ENCODE measurements around the gene NFATC1.

The NFATC1 gene

GRCh38 chr18:79459946-79460480 is 64.3 kb downstream of the NFATC1 start:
- H3K4me1 ChIP-seq (ENCODE audit: low read length), result peaks cover 27% of the 10 kb centered on the region
- peak overlapping the region; percentile 79 for H3K4me2 ChIP-seq (ENCODE audit: low read length)
- H3K9ac ChIP-seq (ENCODE audit: low read length), result peak overlapping the region; percentile 52
- peaks cover 52% of the 10 kb centered on the region for H3K36me3 ChIP-seq (replicated peaks; ENCODE audit: low read depth, low read length)
- H2AFZ ChIP-seq (ENCODE audit: low read depth, low read length), result no peak overlapping the region
- H3K27ac ChIP-seq (ENCODE audit: low read length), result peak overlapping the region; percentile 55
- H3K27me3 ChIP-seq (ENCODE audit: low read depth, low read length), result no peaks in the 10 kb centered on the region
- peak overlapping the region; percentile 54 for H3K4me3 ChIP-seq (ENCODE audit: low read length)
- H3K79me2 ChIP-seq (ENCODE audit: low read length), result peaks cover 12% of the 10 kb centered on the region
- H4K20me1 ChIP-seq (ENCODE audit: insufficient read depth, low read length), result no peaks in the 10 kb centered on the region
- no peak for TF ChIP-seq EZH2phosphoT487 (IDR thresholded peaks at IDR 0.05; ENCODE audit: low read depth)
- TF ChIP-seq, protein P1, sequence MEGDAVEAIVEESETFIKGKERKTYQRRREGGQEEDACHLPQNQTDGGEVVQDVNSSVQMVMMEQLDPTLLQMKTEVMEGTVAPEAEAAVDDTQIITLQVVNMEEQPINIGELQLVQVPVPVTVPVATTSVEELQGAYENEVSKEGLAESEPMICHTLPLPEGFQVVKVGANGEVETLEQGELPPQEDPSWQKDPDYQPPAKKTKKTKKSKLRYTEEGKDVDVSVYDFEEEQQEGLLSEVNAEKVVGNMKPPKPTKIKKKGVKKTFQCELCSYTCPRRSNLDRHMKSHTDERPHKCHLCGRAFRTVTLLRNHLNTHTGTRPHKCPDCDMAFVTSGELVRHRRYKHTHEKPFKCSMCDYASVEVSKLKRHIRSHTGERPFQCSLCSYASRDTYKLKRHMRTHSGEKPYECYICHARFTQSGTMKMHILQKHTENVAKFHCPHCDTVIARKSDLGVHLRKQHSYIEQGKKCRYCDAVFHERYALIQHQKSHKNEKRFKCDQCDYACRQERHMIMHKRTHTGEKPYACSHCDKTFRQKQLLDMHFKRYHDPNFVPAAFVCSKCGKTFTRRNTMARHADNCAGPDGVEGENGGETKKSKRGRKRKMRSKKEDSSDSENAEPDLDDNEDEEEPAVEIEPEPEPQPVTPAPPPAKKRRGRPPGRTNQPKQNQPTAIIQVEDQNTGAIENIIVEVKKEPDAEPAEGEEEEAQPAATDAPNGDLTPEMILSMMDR (IDR thresholded peaks at IDR 0.05; ENCODE audit: low read depth, low read length), result no peak
- no peaks in the 10 kb centered on the region for H3K9me3 ChIP-seq (ENCODE audit: insufficient read depth, low read length)

GRCh38 chr18:79460481-79461300 is 65.0 kb downstream of the NFATC1 start:
- no peak overlapping the region for H2AFZ ChIP-seq (ENCODE audit: low read depth, low read length)
- H3K79me2 ChIP-seq (ENCODE audit: low read length), result peaks cover 12% of the 10 kb centered on the region
- no peaks in the 10 kb centered on the region for H4K20me1 ChIP-seq (ENCODE audit: insufficient read depth, low read length)
- peak overlapping the region; percentile 52 for H3K9ac ChIP-seq (ENCODE audit: low read length)
- TF ChIP-seq EZH2phosphoT487 (IDR thresholded peaks at IDR 0.05; ENCODE audit: low read depth), result no peak
- TF ChIP-seq, protein P1 (IDR thresholded peaks at IDR 0.05; ENCODE audit: low read depth, low read length), result peak; percentile 20; the same call in 1 of the 2 replicates
- peaks cover 34% of the 10 kb centered on the region for H3K4me1 ChIP-seq (ENCODE audit: low read length)
- H3K27ac ChIP-seq (ENCODE audit: low read length), result peak overlapping the region; percentile 55
- no peaks in the 10 kb centered on the region for H3K9me3 ChIP-seq (ENCODE audit: insufficient read depth, low read length)
- no peaks in the 10 kb centered on the region for H3K27me3 ChIP-seq (ENCODE audit: low read depth, low read length)
- peaks cover 46% of the 10 kb centered on the region for H3K36me3 ChIP-seq (replicated peaks; ENCODE audit: low read depth, low read length)
- peak overlapping the region; percentile 54 for H3K4me3 ChIP-seq (ENCODE audit: low read length)
- peak overlapping the region; percentile 79 for H3K4me2 ChIP-seq (ENCODE audit: low read length)

GRCh38 chr18:79461627-79462026 is 65.9 kb downstream of the NFATC1 start:
- no peaks in the 10 kb centered on the region for H3K9me3 ChIP-seq (ENCODE audit: insufficient read depth, low read length)
- peaks cover 12% of the 10 kb centered on the region for H3K79me2 ChIP-seq (ENCODE audit: low read length)
- TF ChIP-seq EZH2phosphoT487 (IDR thresholded peaks at IDR 0.05; ENCODE audit: low read depth), result no peak
- TF ChIP-seq, protein P1 (IDR thresholded peaks at IDR 0.05; ENCODE audit: low read depth, low read length), result no peak
- no peak overlapping the region for H3K4me3 ChIP-seq (ENCODE audit: low read length)
- no peaks in the 10 kb centered on the region for H4K20me1 ChIP-seq (ENCODE audit: insufficient read depth, low read length)
- no peak overlapping the region for H3K9ac ChIP-seq (ENCODE audit: low read length)
- H3K27ac ChIP-seq (ENCODE audit: low read length), result no peak overlapping the region
- H2AFZ ChIP-seq (ENCODE audit: low read depth, low read length), result no peak overlapping the region
- H3K4me2 ChIP-seq (ENCODE audit: low read length), result no peak overlapping the region
- H3K27me3 ChIP-seq (ENCODE audit: low read depth, low read length), result no peaks in the 10 kb centered on the region
- peaks cover 43% of the 10 kb centered on the region for H3K4me1 ChIP-seq (ENCODE audit: low read length)
- H3K36me3 ChIP-seq (replicated peaks; ENCODE audit: low read depth, low read length), result peaks cover 39% of the 10 kb centered on the region

DNA sequence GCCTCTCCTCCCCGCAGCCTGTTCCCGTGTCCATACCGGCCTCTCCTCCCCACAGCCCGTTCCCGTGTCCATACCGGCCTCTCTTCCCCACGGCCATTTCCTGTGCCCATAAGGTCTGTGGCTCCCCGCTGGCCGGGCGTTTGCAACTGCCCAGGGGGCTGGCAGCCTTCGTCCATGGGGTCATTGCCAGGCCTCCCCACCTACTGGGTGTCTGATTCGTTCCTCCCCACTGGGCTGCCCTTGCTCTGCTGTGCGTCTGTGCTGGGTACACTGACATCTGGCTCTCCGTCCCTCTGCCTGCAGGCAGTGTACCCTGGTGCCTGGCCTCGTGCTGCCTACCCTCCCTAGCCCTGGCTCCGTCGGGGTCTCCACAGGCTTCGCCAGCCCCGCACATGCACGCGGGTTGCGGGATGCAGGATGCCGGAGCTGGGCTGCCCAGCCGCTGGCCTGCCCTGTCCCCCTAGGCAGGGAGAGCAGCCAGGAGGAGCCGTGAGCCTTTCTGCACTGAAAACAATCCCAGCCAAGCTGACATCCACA is 67.8 kb downstream of the NFATC1 start:
- Histone ChIP-seq H3K27ac (ENCODE audit: low read length) (no peak overlapping the region), H3K27me3 (ENCODE audit: low read depth, low read length) (no peaks in the 10 kb centered on the region), H4K20me1 (ENCODE audit: insufficient read depth, low read length) (no peaks in the 10 kb centered on the region), H3K4me2 (ENCODE audit: low read length) (no peak overlapping the region), H3K4me1 (ENCODE audit: low read length) (peaks cover 49% of the 10 kb centered on the region), H3K79me2 (ENCODE audit: low read length) (peaks cover 12% of the 10 kb centered on the region), H3K9me3 (ENCODE audit: insufficient read depth, low read length) (no peaks in the 10 kb centered on the region), H3K4me3 (ENCODE audit: low read length) (no peak overlapping the region), H3K36me3 (replicated peaks; ENCODE audit: low read depth, low read length) (peaks cover 50% of the 10 kb centered on the region), H2AFZ (ENCODE audit: low read depth, low read length) (no peak overlapping the region), H3K9ac (ENCODE audit: low read length) (no peak overlapping the region)
- TF ChIP-seq, protein P1 (IDR thresholded peaks at IDR 0.05; ENCODE audit: low read depth, low read length), result no peak
- TF ChIP-seq EZH2phosphoT487 (IDR thresholded peaks at IDR 0.05; ENCODE audit: low read depth), result no peak

Data from OCI-LY3 (cell line).